Activated effector memory CD4-positive, alpha-beta T cell treated with anti-CD3 and anti-CD28 coated beads, Interleukin-2, amount 50 U/mL, for 16 hours (primary cell): ENCODE results near the gene CHML.

Source experiments
- DNase-seq: peaks from one replicate; pipeline ENCODE4 v3.0.0-alpha.2; 2020

The CHML gene

GRCh38 chr1:241615043-241615974, 24.9 kb downstream of the CHML start:
- no peak for DNase-seq

GRCh38 chr1:241614572-241614971, 25.6 kb downstream of the CHML start:
- DNase-seq = no peak

GRCh38 chr1:241614144-241614543, 26.0 kb downstream of the CHML start:
- DNase-seq = no peak

GRCh38 chr1:241612533-241613477, 27.4 kb downstream of the CHML start:
- DNase-seq = no peak

- no peak for DNase-seq
These were observed 28.4 kb downstream of the CHML start for GRCh38 chr1:241611736-241612135.

- no peak for DNase-seq
These were observed 29.1 kb downstream of the CHML start for GRCh38 chr1:241611063-241611462.

GRCh38 chr1:241610056-241610815, 29.9 kb downstream of the CHML start:
- DNase-seq = no peak

- no peak for DNase-seq
These were observed 31.7 kb downstream of the CHML start for GRCh38 chr1:241608379-241609033.

GRCh38 chr1:241607497-241607896, 32.7 kb downstream of the CHML start:
- DNase-seq = no peak

- DNase-seq = no peak
These were observed 33.6 kb downstream of the CHML start for GRCh38 chr1:241606544-241606943.

- DNase-seq = no peak
These were observed 34.9 kb downstream of the CHML start for GRCh38 chr1:241605146-241605805.

- DNase-seq = no peak
These were observed 36.4 kb downstream of the CHML start for GRCh38 chr1:241603731-241604245.

GRCh38 chr1:241600496-241600901, 39.7 kb downstream of the CHML start:
- DNase-seq = no peak

GRCh38 chr1:241598249-241598648, 41.9 kb downstream of the CHML start:
- no peak for DNase-seq

- no peak for DNase-seq
These were observed 43.5 kb downstream of the CHML start for GRCh38 chr1:241596633-241597032.

- no peak for DNase-seq
These were observed 47.0 kb downstream of the CHML start for GRCh38 chr1:241593186-241593585.

- no peak for DNase-seq
These were observed 47.8 kb downstream of the CHML start for GRCh38 chr1:241592273-241592958.

- DNase-seq = no peak
These were observed 48.4 kb downstream of the CHML start for GRCh38 chr1:241591736-241592135.

GRCh38 chr1:241591317-241591716, 48.9 kb downstream of the CHML start:
- no peak for DNase-seq

GRCh38 chr1:241590719-241591118, 49.5 kb downstream of the CHML start:
- DNase-seq = no peak
